Activated CD4-positive, alpha-beta T cell treated with anti-CD3 and anti-CD28 coated beads for 1 hour (primary cell): ENCODE measurements around the gene ELMOD1.

Source experiments
- DNase-seq: peaks from one replicate; pipeline ENCODE4 v3.0.0-alpha.2; 2020

The ELMOD1 gene

GRCh38 chr11:107691000-107691750 lies 100.2 kb downstream of the ELMOD1 start:
- DNase-seq, result no peak

GRCh38 chr11:107695446-107695845 lies 104.5 kb downstream of the ELMOD1 start:
- DNase-seq, result no peak

- DNase-seq, result no peak
Observed at GRCh38 chr11:107696140-107696539, 105.2 kb downstream of the ELMOD1 start.

- no peak for DNase-seq
Observed at GRCh38 chr11:107697291-107697690, 106.3 kb downstream of the ELMOD1 start.

GRCh38 chr11:107699371-107700285 lies 108.7 kb downstream of the ELMOD1 start:
- no peak for DNase-seq

- no peak for DNase-seq
Observed at GRCh38 chr11:107702109-107702660, 111.2 kb downstream of the ELMOD1 start.

- DNase-seq, result no peak
Observed at GRCh38 chr11:107702723-107703122, 111.8 kb downstream of the ELMOD1 start.

- no peak for DNase-seq
Observed at GRCh38 chr11:107704451-107704850, 113.5 kb downstream of the ELMOD1 start.

GRCh38 chr11:107705027-107705426 lies 114.1 kb downstream of the ELMOD1 start:
- DNase-seq, result no peak

GRCh38 chr11:107706531-107706930 lies 115.6 kb downstream of the ELMOD1 start:
- DNase-seq, result no peak

- DNase-seq, result no peak
Observed at GRCh38 chr11:107707215-107707671, 116.3 kb downstream of the ELMOD1 start.

- DNase-seq, result no peak
Observed at GRCh38 chr11:107707807-107708206, 116.9 kb downstream of the ELMOD1 start.

- DNase-seq, result no peak
Observed at GRCh38 chr11:107708792-107709191, 117.8 kb downstream of the ELMOD1 start.

GRCh38 chr11:107710301-107710700 lies 119.4 kb downstream of the ELMOD1 start:
- no peak for DNase-seq

GRCh38 chr11:107711861-107712755 lies 121.2 kb downstream of the ELMOD1 start, which contains the start of gene SLN:
SLN (minus strand) TSS chr11:107712056.
- DNase-seq, result no peak

- no peak for DNase-seq
Observed at GRCh38 chr11:107713009-107713408, 122.1 kb downstream of the ELMOD1 start.
